HG02610 (cell line): ENCODE data around the gene C9orf153.
"Not testable (repeated sequence)": the region's sequence is repeated elsewhere in the genome, so short reads cannot be mapped to it uniquely, and the experiment has no call there.

Experiments
- ATAC-seq: cut with Tn5 transposase; IDR thresholded peaks from one replicate; pipeline ENCODE4 v1.9.1; 2021; ENCODE audit warnings: mild to moderate bottlenecking, moderate library complexity; ENCODE audit not compliant: unreplicated experiment

C9orf153 gene

DNA sequence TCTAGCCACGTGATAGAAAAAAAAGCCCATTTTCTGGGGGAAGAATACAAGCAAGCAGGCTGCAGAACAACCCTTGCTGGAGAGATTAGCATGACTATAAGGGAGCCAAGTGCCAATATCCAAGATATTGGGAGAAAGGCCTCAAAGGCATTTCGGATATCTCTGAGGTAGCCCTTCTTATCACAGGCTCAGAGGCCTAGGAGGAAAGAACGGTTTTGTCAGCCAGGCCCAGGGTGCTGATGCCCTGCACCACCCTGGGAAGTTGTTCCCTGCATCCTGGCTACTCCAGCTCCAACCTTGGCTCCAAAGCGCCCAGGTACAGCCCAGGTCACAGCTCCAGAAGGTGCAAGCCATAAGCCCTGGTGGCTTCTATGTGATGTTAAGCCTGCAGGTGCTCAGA is 66.4 kb downstream of the C9orf153 start:
- ATAC-seq = no peak

DNA sequence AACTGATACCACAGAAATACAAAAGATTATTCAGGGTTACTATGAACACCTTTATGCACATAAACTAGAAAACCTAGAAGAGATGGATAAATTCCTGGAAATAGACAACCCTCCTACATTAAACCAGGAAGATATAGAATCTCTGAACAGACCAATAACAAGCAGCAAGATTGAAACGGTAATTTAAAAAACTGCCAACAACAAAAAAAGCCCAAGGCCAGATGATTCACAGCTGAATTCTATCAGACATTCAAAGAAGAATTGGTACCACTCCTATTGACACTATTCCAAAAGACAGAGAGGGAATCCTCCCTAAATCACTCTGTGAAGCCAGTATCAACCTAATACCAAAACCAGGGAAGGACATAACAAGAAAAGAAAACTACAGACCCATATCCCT is 68.8 kb downstream of the C9orf153 start:
- ATAC-seq = not testable (repeated sequence)

DNA sequence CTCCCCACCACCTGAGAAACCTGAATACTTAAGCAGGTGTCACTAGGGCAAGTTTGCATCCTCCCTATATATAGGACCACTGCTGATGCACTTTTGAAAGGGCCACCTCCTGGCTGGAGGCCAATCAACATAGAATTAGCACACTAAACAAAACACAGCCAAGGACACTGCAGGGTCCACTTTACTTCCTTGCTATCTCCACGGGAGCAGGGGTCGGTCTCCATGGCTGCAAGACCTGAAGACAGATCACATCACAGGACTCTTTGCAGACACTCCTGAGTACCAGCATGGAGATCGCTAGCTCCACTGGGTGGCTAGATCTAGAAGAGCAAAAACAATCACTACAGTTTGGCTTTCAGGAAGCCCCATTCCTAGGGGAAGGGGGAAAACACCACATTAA is 72.3 kb downstream of the C9orf153 start:
- no peak for ATAC-seq

DNA sequence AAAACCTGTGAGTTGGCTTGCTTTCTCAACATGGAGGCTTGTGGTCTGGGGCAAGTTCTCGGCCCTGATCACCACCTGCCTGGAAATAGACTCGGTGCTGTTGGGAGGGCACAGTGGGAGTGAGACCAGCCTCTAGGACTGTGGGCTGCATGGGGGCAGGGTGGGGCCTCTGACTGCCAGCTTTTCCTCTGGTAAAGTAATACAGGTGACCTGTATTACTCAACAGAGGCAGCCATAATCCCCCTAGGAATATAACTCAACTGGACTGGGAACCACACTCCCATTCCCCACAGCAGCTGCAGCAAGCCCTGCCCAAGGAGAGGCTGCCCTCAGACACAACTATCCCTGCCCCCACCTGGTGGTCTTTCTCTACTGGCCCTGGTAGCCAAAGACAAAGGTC is 72.8 kb downstream of the C9orf153 start:
- no peak for ATAC-seq

DNA sequence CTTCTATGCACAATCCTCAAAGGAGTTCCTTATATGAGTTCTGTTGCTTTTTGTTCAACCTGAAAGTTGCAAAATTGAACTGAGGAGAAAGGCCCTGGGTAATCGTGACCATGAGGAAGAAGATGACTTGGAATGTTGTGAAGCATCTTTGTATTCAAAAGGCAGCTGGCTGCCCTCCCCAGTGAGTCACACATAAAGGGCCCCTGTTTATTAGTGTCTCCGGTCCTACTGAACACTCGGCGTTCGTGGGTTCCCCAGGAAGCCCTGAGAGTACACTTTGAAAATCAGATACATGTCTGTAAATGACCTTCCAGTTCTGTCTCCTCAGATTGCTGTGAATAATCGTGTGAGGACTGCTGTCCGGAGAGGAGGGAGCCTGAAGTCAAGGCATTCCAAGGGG is 73.6 kb downstream of the C9orf153 start:
- no peak for ATAC-seq

DNA sequence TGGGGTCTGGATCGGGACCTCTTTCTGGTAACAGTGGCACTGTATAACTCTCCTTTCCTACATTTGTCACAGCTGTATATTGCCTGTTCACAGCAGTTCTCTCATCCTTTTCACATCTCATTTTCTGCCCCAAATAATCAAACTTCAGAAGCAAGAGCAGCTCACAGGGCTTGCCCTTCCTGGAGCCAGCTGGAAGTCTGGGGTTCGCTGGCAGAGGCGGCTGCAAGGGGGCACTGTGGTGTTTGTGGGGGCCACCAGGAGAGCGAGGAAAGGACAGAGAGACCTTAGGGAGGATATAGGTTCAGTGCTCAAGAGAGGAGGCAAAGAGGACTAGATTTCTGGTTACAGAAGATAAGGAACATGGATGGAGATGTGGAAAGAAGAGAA is 75.3 kb downstream of the C9orf153 start:
- ATAC-seq = no peak

DNA sequence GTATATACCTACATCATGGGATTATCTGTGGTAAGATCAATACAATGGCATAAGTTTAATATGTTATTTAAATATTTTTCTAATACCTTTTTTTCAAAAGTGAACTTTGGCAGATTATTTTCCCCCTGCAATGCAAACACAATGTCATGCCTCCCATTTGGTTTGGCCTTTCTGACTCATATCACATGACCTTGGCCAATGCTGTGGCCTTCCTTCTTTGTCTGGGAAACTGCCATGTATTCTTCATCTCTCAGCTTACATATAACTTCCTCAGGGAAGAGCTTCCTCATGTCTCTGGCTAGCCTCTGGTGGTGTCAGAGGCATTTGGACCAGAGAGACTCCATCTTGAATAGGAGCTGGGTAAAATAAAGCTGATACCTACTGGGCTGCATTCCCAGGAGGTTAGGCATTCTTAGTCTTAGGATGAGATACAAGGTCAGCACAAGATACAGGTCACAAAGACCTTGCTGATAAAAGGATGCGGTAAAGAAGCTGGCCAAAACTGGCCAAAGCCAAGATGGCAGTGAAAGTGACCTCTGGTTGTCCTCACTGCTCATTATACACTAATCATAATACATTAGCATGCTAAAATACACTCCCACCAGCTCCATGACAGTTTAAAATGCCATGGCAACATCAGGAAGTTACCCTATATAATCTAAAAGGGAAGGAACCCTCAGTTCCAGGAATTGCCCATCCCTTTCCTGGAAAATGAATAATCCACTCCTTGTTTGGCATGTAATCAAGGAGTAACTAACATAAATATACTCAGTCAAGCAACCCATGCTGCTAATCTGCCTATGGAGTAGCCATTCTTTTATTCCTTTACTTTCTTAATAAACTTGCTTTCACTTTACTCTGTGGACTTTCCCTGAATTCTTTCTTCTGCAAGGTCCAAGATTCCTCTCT is 76.0 kb downstream of the C9orf153 start:
- no peak for ATAC-seq

DNA sequence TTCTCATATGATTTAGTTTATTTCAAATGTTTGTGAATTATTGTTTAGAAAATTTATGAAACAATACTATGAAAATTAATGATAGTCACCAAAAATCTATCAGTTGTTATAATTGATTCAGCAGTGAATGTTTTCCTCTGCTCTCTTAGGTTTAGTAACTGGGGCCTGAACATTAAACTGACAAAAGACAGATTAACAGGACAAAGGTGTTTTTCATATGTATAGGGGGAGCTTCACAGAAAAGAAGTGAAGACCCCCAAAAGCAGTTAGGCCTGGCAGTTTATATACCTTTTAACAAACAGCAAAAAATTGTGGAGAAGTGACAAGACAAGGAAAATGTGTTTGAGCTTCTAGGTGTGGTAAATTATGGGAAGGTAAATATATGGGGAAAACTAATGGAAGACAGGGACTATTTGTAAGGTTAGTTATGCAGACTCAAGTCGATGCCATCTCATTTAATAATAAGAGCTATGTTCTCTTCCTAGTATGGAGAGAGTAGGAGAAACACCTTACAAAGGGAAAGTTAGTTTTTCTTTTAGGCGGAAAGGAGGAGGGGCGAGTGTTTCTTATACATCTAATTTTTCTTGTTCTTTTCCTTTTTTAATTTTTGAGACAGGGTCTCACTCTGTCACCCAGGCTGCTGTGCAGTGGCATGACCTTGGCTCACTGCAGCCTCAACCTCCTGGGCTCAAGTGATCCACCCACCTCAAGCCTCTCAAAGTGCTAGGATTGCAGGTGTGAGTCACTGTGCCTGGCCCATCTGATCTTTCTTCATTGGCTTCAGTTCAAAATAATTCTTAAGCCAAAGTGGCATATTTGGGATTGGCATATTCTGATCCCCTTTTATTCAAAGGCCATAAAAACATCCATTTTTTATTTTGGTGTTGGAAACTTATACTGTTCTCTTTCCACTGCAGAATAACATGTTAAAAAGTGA is 77.8 kb downstream of the C9orf153 start:
- ATAC-seq = no peak

DNA sequence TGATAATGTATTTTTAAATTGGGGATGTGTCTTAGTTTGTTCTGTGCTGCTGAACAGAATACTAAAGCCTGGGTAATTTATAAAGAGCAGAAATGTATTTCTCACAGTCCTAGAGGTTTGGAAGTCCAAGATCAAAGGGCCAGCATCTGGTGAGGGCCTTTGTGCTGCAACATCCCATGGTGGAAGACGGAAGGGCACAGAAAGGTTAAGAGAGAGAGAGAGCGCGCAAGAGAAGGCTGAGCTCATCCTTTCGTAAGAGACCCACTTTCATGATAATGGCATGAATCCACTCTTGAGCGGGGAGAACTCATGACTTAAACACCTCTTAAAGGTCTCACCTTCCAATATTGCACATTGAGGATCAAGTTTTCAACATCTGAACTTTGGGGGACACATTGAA is 81.0 kb downstream of the C9orf153 start:
- no peak for ATAC-seq

DNA sequence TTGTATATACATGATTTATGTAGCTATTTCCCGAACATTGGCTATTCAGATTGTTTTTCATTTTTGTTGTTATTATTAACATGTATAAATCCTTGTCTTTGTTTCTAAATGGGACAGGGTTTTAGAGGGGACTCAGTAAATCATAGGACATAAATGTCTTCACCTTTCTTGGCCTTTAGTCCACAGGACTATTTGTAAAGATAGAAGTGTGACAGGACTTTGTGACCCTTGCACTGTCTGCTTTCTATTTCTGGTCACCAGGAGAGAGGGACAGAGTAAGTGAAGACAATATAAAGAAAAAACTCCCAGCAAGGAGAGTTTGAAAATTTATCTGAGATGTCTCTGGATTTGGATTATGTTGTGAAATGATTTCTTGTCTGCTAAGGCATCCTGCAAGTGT is 81.5 kb downstream of the C9orf153 start:
- ATAC-seq = no peak

DNA sequence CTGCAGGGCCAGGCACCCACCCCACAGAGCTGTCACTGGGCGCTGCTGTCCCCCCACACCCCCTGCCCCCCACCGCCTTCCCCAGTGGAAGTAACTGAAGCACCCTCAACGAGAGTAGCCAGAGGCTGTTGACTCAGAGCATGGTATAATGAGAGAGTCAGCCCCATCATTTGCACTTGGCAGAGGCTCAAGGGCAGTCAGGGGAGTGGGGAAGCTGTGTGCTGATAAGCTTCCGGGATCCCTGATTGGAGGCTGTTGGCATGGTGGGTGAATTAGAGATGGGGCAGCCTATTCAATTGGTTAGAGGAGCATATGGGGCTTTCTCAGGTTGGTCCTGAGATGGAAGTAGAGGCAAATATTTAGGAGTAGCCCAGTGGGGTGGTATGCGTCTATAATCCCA is 83.0 kb downstream of the C9orf153 start:
- ATAC-seq = no peak

DNA sequence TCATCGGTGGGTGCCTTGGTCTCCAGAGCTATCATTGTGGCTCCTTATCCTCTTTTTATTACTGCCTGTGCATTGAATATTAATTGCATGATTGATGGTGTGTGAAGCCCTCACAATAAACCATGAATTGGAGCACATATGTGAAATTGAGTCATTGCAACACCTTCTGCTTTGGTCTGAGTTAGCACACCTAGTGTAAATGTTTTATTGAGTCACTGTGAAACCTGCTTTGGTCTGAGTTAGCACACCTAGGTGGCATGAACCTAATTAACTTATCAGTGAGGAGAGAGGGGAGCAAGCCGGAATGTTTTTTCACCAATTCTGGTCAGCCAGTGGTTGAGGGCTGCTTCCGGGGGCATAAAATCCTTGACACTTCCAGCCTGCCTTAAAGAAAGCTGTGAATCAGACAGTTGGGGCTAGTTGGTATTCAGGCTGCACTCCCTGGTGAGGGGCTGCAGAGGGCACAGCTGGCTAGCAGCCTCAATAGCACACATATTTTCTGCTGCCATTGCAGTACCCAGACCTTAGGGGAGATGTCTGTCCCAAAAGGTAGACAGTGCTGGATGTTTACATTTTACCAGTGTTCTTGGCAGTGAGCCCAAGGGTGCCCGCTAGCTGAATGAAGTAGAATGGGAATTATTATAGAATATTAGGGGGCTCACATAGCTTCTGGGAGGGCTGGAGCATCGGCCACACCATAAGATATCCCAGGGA is 83.6 kb downstream of the C9orf153 start:
- no peak for ATAC-seq

DNA sequence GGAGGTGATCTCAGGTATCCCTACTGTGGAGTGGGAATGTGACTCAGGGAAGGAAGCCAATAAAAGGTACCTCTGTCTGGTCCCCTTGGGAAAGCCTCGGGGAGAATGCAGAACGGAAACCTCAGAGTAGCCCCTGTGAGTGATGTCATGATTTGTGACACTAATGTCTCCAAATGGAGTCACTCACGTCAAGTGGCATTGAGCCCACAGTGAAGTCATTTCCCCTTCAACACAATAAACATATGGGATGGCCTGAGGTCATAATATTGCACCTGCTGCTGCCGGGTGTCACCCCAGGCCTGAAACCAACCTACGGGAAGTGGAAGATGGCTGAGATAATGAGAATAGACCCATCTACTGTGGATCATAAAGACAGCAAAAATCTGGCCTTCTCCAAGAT is 84.2 kb downstream of the C9orf153 start:
- ATAC-seq = no peak
